PFSK-1 (cell line): ENCODE data around the gene PRLR.

Source experiments
- FOXP2 ChIP-seq: optimal IDR thresholded peaks from 2 replicates; pipeline ENCODE3; 2011; ENCODE audit warnings: borderline replicate concordance, control low read depth, inconsistent platforms; ENCODE audit not compliant: insufficient read depth; ENCODE audit errors: extremely low read length, extremely low read depth
- POLR2AphosphoS5 ChIP-seq: IDR thresholded peaks from 2 replicates; pipeline ENCODE4 v1.6.1; 2012; ENCODE audit warnings: low read depth, mild to moderate bottlenecking, control low read depth, low read length, moderate library complexity
- SIN3A ChIP-seq: IDR thresholded peaks from 2 replicates; pipeline ENCODE4 v1.6.1; 2012; ENCODE audit warnings: mild to moderate bottlenecking, low read length, moderate library complexity, borderline replicate concordance; ENCODE audit not compliant: insufficient read depth
- TAF1 ChIP-seq: IDR thresholded peaks from 2 replicates; pipeline ENCODE4 v1.6.1; 2012; ENCODE audit warnings: low read length, control low read depth, borderline replicate concordance; ENCODE audit not compliant: insufficient read depth
- TF ChIP-seq, protein P1 (sequence below), 2 experiments: IDR thresholded peaks; 2 replicates each; pipeline versions ENCODE4 v1.6.1 to v1.8.0; 2011 to 2012; ENCODE audit warnings: low read depth in 2 of 2, low read length in 2 of 2, control low read depth in 1 of 2, inconsistent platforms in 1 of 2, mild to moderate bottlenecking in 1 of 2, moderate library complexity in 1 of 2; ENCODE audit not compliant: insufficient read depth in 1 of 2

Gene PRLR

DNA sequence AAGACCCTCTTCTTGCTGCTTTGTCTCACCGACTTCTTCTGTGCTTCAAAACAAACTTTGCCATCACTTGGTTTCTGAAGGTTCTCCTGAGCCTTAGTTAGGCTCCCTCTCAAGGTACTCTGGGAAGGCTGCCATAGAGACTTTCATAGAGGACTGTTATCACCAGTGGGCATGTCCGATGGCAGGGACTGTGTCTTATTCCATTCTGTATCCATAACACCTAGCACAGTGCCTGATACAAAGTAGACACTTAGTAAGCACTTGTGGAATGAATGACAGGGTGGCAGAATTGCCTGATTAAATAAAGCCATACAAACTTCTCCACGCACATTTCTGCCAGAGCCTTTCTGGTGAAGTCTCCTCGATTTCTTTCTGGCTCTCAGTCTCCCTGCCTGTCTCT lies 215.2 kb downstream of the PRLR start:
- TF ChIP-seq POLR2AphosphoS5 (no peak), SIN3A (no peak), TAF1 (no peak), FOXP2 (no peak)
- TF ChIP-seq, protein P1, sequence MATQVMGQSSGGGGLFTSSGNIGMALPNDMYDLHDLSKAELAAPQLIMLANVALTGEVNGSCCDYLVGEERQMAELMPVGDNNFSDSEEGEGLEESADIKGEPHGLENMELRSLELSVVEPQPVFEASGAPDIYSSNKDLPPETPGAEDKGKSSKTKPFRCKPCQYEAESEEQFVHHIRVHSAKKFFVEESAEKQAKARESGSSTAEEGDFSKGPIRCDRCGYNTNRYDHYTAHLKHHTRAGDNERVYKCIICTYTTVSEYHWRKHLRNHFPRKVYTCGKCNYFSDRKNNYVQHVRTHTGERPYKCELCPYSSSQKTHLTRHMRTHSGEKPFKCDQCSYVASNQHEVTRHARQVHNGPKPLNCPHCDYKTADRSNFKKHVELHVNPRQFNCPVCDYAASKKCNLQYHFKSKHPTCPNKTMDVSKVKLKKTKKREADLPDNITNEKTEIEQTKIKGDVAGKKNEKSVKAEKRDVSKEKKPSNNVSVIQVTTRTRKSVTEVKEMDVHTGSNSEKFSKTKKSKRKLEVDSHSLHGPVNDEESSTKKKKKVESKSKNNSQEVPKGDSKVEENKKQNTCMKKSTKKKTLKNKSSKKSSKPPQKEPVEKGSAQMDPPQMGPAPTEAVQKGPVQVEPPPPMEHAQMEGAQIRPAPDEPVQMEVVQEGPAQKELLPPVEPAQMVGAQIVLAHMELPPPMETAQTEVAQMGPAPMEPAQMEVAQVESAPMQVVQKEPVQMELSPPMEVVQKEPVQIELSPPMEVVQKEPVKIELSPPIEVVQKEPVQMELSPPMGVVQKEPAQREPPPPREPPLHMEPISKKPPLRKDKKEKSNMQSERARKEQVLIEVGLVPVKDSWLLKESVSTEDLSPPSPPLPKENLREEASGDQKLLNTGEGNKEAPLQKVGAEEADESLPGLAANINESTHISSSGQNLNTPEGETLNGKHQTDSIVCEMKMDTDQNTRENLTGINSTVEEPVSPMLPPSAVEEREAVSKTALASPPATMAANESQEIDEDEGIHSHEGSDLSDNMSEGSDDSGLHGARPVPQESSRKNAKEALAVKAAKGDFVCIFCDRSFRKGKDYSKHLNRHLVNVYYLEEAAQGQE (IDR thresholded peaks at IDR 0.05; ENCODE audit: insufficient read depth in 1 of 2, low read depth in 2 of 2, low read length in 2 of 2), result no peak

DNA sequence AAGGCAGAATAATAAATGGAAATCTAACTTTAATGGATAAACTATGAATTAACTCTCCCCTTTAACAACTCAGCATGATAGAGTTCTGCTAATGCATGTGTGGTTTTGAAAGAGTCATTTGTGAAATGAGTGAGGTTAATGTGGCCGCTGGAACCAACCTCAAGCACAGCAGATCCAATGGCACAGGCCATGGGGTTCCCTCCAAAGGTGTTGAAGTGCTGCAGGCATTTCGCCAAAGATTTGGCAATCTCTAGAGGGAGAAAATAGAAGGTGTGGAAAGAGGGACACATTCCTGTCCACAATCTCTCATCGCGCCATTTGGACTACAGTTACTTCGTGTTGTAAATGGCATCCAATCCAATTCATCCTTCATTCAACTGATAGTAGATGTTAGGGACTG lies 217.5 kb downstream of the PRLR start:
- TF ChIP-seq POLR2AphosphoS5, result no peak
- no peak for TF ChIP-seq TAF1
- TF ChIP-seq, protein P1 (IDR thresholded peaks at IDR 0.05; ENCODE audit: insufficient read depth in 1 of 2, low read depth in 2 of 2, low read length in 2 of 2), result no peak
- TF ChIP-seq FOXP2, result no peak
- TF ChIP-seq SIN3A, result no peak

DNA sequence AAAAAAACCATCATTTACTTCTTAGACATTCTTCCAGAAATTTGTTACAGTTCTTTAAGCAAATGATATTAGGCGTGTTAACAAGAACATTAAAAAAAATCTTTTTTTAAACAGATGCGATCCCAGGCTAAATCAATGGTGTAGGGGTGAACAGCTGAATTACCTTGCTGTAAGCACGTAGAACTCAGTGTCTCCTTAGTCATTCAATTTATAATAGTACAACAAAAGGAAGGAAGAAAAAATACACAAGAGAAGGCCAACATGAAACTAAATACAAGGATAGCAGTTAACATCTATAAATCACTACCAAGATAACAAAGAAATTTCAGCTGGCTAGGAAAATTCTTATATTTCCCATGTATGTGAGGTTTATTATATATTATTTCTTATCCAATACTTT lies 217.9 kb downstream of the PRLR start:
- TF ChIP-seq SIN3A, result no peak
- no peak for TF ChIP-seq FOXP2
- no peak for TF ChIP-seq POLR2AphosphoS5
- TF ChIP-seq TAF1, result no peak
- TF ChIP-seq, protein P1 (IDR thresholded peaks at IDR 0.05; ENCODE audit: insufficient read depth in 1 of 2, low read depth in 2 of 2, low read length in 2 of 2), result no peak

DNA sequence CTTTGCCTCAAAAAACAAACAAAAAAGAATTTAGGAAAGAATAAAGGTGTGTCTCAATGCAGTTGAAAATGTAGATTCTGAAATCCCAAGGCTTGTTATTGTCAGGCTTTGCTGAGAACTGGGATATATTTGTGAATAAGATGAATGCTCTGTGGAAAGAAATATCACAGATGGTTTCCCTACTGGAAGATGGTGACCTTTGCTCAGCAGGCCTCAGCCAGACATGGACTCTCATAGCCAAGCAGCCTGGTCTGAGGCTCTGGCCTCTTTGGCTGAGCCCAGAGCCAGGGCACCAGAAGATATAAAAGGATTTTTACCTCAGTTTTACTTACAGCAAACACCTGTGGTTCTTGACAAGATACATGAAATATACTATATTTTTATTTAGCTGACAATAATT lies 219.6 kb downstream of the PRLR start:
- TF ChIP-seq FOXP2, result no peak
- TF ChIP-seq SIN3A, result no peak
- TF ChIP-seq, protein P1 (IDR thresholded peaks at IDR 0.05; ENCODE audit: insufficient read depth in 1 of 2, low read depth in 2 of 2, low read length in 2 of 2), result no peak
- no peak for TF ChIP-seq TAF1
- TF ChIP-seq POLR2AphosphoS5, result no peak

DNA sequence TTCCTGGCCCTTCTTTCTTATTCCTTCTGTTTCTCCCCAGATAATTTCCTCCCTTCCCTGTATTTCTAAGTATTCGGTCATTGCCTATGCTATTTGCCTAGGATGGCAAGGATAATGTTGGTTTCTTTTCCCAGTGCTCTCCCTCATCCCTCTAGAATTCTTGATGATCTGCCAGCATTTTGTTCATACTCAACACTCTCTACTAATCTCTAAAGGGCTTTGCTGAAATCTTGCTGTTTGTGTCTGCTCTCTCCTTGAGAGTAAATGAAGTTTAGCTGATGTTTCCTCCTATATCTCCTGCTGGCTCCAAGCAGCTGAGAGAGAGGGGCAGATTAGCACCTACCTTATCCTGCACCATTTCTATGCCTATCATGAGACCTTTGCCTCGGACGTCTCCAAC lies 220.6 kb downstream of the PRLR start:
- TF ChIP-seq SIN3A, result no peak
- no peak for TF ChIP-seq POLR2AphosphoS5
- no peak for TF ChIP-seq TAF1
- no peak for TF ChIP-seq FOXP2
- TF ChIP-seq, protein P1 (IDR thresholded peaks at IDR 0.05; ENCODE audit: insufficient read depth in 1 of 2, low read depth in 2 of 2, low read length in 2 of 2), result no peak
